HepG2 (cell line): ENCODE data around the gene STX4. TPM values are rescaled to one million over a fixed set of nuclear protein-coding genes. Genes with fewer than 3 reads are reported as not detected.

Experiments
- CBX1 ChIP-seq: IDR thresholded peaks from one replicate; pipeline ENCODE4 v1.6.1; 2016; ENCODE audit warnings: antibody characterized with exemption, low read depth
- CCDC6 ChIP-seq: sonication (generic); formaldehyde crosslinking; IDR thresholded peaks from 2 replicates; pipeline ENCODE4 v1.8.1; 2022; ENCODE audit warnings: mild to moderate bottlenecking, missing genetic modification reagents, moderate library complexity
- CREM ChIP-seq, 2 experiments: sonication (generic) in 1 of 2; formaldehyde crosslinking in 1 of 2; IDR thresholded peaks; 2 replicates each; pipeline versions ENCODE4 v1.4.0 to v1.6.1; 2016 to 2020; ENCODE audit warnings: antibody characterized with exemption in 1 of 2, mild to moderate bottlenecking in 1 of 2, missing genetic modification reagents in 1 of 2
- CSRNP2 ChIP-seq: sonication (generic); formaldehyde crosslinking; conservative IDR thresholded peaks from 2 replicates; pipeline ENCODE4 v1.8.0; 2022; ENCODE audit warnings: low read depth, missing genetic modification reagents
- DNMT3B ChIP-seq: conservative IDR thresholded peaks from 2 replicates; pipeline ENCODE4 v1.6.1; 2016; ENCODE audit warnings: missing biosample characterization, control low read depth
- GLI4 ChIP-seq: sonication (generic); formaldehyde crosslinking; IDR thresholded peaks from 2 replicates; pipeline ENCODE4 v1.5.1; 2020; ENCODE audit warnings: missing genetic modification reagents, mild to moderate bottlenecking, moderate library complexity, borderline replicate concordance
- KLF11 ChIP-seq: IDR thresholded peaks from 2 replicates; pipeline ENCODE4 v1.6.1; 2016; ENCODE audit warnings: missing compliant biosample characterization
- MATR3 ChIP-seq: sonication (generic); formaldehyde crosslinking; IDR thresholded peaks from 2 replicates; pipeline ENCODE4 v1.4.0; 2020; ENCODE audit warnings: missing genetic modification reagents
- NCOA2 ChIP-seq: sonication (generic); formaldehyde crosslinking; IDR thresholded peaks from 2 replicates; pipeline ENCODE4 v1.8.0; 2022; ENCODE audit warnings: inconsistent platforms
- NFRKB ChIP-seq: fragments of 450-650 bp; IDR thresholded peaks from 2 replicates; pipeline ENCODE4 v1.6.1; 2017
- RFX5 ChIP-seq: IDR thresholded peaks from 2 replicates; pipeline ENCODE4 v1.6.1; 2011; ENCODE audit warnings: low read depth, low read length, improper control_type of control experiment
- RXRB ChIP-seq: IDR thresholded peaks from 2 replicates; pipeline ENCODE4 v1.6.1; 2016; ENCODE audit warnings: borderline replicate concordance, missing genetic modification reagents, missing compliant biosample characterization
- SMARCC2 ChIP-seq: fragments of 450-650 bp; IDR thresholded peaks from 2 replicates; pipeline ENCODE4 v1.6.1; 2017; ENCODE audit warnings: antibody characterized with exemption, mild to moderate bottlenecking
- SRSF1 ChIP-seq: fragments of 200-400 bp; formaldehyde crosslinking; optimal IDR thresholded peaks from 2 replicates; pipeline ENCODE3; 2017; ENCODE audit warnings: mild to moderate bottlenecking, low read depth, low read length, moderate library complexity
- TCF12 ChIP-seq, 2 experiments: fragments of 450-650 bp in 1 of 2; sonication (generic) in 1 of 2; formaldehyde crosslinking in 1 of 2; IDR thresholded peaks; 2 replicates each; pipeline versions ENCODE4 v1.6.1 to v1.8.0; 2017 to 2022; ENCODE audit warnings: antibody characterized with exemption in 1 of 2, mild to moderate bottlenecking in 1 of 2, missing genetic modification reagents in 1 of 2, moderate library complexity in 1 of 2
- THAP11 ChIP-seq: IDR thresholded peaks from 2 replicates; pipeline ENCODE4 v1.6.1; 2016; ENCODE audit warnings: missing biosample characterization, missing genetic modification reagents
- ZFP36 ChIP-seq: fragments of 150-350 bp; IDR thresholded peaks from 2 replicates; pipeline ENCODE4 v1.6.1; 2018; ENCODE audit warnings: borderline replicate concordance, low read length, low read depth; ENCODE audit not compliant: partially characterized antibody
- ZNF234 ChIP-seq: sonication (generic); formaldehyde crosslinking; conservative IDR thresholded peaks from 2 replicates; pipeline ENCODE4 v1.5.1; 2020; ENCODE audit warnings: mild to moderate bottlenecking, missing genetic modification reagents
- ZNF274 ChIP-seq: sonication (generic); formaldehyde crosslinking; IDR thresholded peaks from 2 replicates; pipeline ENCODE4 v1.5.1; 2020; ENCODE audit warnings: mild to moderate bottlenecking, missing genetic modification reagents
- ZNF460 ChIP-seq: sonication (generic); formaldehyde crosslinking; IDR thresholded peaks from 2 replicates; pipeline ENCODE4 v1.5.1; 2020; ENCODE audit warnings: missing genetic modification reagents, mild to moderate bottlenecking, borderline replicate concordance
- ZNF598 ChIP-seq: sonication (generic); formaldehyde crosslinking; IDR thresholded peaks from 2 replicates; pipeline ENCODE4 v1.5.1; 2020; ENCODE audit warnings: mild to moderate bottlenecking, missing genetic modification reagents, borderline replicate concordance
- ZNF616 ChIP-seq: sonication (generic); formaldehyde crosslinking; IDR thresholded peaks from 2 replicates; pipeline ENCODE4 v1.5.0; 2020; ENCODE audit warnings: low read depth, mild to moderate bottlenecking, missing genetic modification reagents
- ZSCAN12 ChIP-seq: sonication (generic); formaldehyde crosslinking; IDR thresholded peaks from 2 replicates; pipeline ENCODE4 v1.9.0; 2021; ENCODE audit warnings: mild to moderate bottlenecking, missing genetic modification reagents
- ZSCAN25 ChIP-seq: sonication (generic); formaldehyde crosslinking; IDR thresholded peaks from 2 replicates; pipeline ENCODE4 v1.8.0; 2022; ENCODE audit warnings: mild to moderate bottlenecking, missing genetic modification reagents
- polyA plus RNA-seq, 8 experiments: library from polyadenylated mRNA; depleted of rRNA in 3 of 8; stranded (reverse) in 7 of 8; unstranded in 1 of 8; fragments of >200 nt; fragmentation: Illumina TruSeq in 4 of 8; extraction: Trizol in 4 of 8; gene quantifications; 2 replicates each; pipeline versions ENCODE4 v1.2.1 to v1.2.3, GENCODE V29; 2011 to 2016; ENCODE audit warnings: low read depth in 4 of 8, missing spikeins in 1 of 8, mixed read lengths in 1 of 8; ENCODE audit not compliant: insufficient read depth in 1 of 8
- total RNA-seq, 5 experiments: library from RNA; depleted of rRNA; stranded (reverse); fragments of >200 nt; fragmentation: Illumina TruSeq; extraction: Trizol; gene quantifications; 2 replicates each; pipeline ENCODE4 v1.2.3, GENCODE V29; 2016; ENCODE audit warnings: low read depth in 1 of 5
- TF ChIP-seq, protein P1 (sequence below): sonication (generic); formaldehyde crosslinking; IDR thresholded peaks from 2 replicates; pipeline ENCODE4 v1.8.1; 2023; ENCODE audit warnings: missing genetic modification reagents, mild to moderate bottlenecking, borderline replicate concordance
- TF ChIP-seq, protein P2 (sequence below): sonication (generic); formaldehyde crosslinking; IDR thresholded peaks from 2 replicates; pipeline ENCODE4 v1.4.0; 2020; ENCODE audit warnings: missing genetic modification reagents, mild to moderate bottlenecking, borderline replicate concordance

STX4 gene
- total and polyA plus RNA-seq, 2 of the 13 experiments (the other 11 are each of a cell fraction or from before 2014, with no cell fraction given) = 29.2 to 34.6 TPM

GRCh38 chr16:31073970-31074813 is 40.8 kb downstream of the STX4 start, which contains the start of the genes ZNF646 and ZNF668 (continued):
- peak; percentile 39; the same call in 1 of the 2 replicates for TF ChIP-seq KLF11 (CRISPR knock-in tag)
- TF ChIP-seq, protein P1, sequence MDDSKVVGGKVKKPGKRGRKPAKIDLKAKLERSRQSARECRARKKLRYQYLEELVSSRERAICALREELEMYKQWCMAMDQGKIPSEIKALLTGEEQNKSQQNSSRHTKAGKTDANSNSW (CRISPR knock-in tag) = no peak; the same call in 1 of the 2 replicates
- peak; percentile 85 for TF ChIP-seq ZNF598 (CRISPR knock-in tag)
- no peak for TF ChIP-seq ZNF234 (CRISPR knock-in tag)
- TF ChIP-seq CBX1 = peak; percentile 25
- no peak for TF ChIP-seq NFRKB
- peak; percentile 98 for TF ChIP-seq ZNF274 (CRISPR knock-in tag)
- no peak for TF ChIP-seq SMARCC2
- peak; percentile 98 for TF ChIP-seq GLI4
- TF ChIP-seq ZNF460 (CRISPR knock-in tag) = no peak
- TF ChIP-seq TCF12 (IDR thresholded peaks at IDR 0.05) = no peak
- peak; percentile 31; the same call in 1 of the 2 replicates for TF ChIP-seq TCF12 (CRISPR knock-in tag; IDR thresholded peaks at IDR 0.05)
- no peak for TF ChIP-seq RFX5
- TF ChIP-seq CCDC6 (CRISPR knock-in tag) = peak; percentile 30; the same call in 1 of the 2 replicates
- TF ChIP-seq CSRNP2 (CRISPR knock-in tag) = no peak
- TF ChIP-seq MATR3 (CRISPR knock-in tag) = no peak
- TF ChIP-seq, protein P2, sequence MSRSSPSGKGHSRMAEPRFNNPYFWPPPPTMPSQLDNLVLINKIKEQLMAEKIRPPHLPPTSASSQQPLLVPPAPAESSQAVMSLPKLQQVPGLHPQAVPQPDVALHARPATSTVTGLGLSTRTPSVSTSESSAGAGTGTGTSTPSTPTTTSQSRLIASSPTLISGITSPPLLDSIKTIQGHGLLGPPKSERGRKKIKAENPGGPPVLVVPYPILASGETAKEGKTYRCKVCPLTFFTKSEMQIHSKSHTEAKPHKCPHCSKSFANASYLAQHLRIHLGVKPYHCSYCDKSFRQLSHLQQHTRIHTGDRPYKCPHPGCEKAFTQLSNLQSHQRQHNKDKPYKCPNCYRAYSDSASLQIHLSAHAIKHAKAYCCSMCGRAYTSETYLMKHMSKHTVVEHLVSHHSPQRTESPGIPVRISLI = peak; percentile 49; the same call in 1 of the 2 replicates
- peak; percentile 85 for TF ChIP-seq DNMT3B (CRISPR knock-in tag)
- TF ChIP-seq CREM (IDR thresholded peaks at IDR 0.05) = peak; percentile 98
- peak; percentile 51; the same call in 1 of the 2 replicates for TF ChIP-seq CREM (CRISPR knock-in tag; IDR thresholded peaks at IDR 0.05)
- TF ChIP-seq ZFP36 = no peak
- peak; percentile 35; the same call in 1 of the 2 replicates for TF ChIP-seq NCOA2 (CRISPR knock-in tag)
- TF ChIP-seq RXRB (CRISPR knock-in tag) = peak; percentile 78
- TF ChIP-seq SRSF1 = no peak
- TF ChIP-seq ZNF616 = no peak
- TF ChIP-seq ZSCAN25 (CRISPR knock-in tag) = peak; percentile 62; the same call in 1 of the 2 replicates
- TF ChIP-seq ZSCAN12 (CRISPR knock-in tag) = no peak
- peak; percentile 96 for TF ChIP-seq THAP11 (CRISPR knock-in tag)
